Breast epithelium (tissue), 4 donors: ENCODE measurements around the gene DHRS1. TPM values are rescaled to one million over a fixed set of nuclear protein-coding genes. Genes with fewer than 3 reads are reported as not detected.

Experiments
- DNase-seq, 2 donors: peaks; one replicate each; pipeline ENCODE4 v3.0.0-alpha.2; 2019; ENCODE audit warnings: low spot score in 2 of 2
- H3K27ac ChIP-seq, 2 donors: fragments of 200-600 bp; sonication (generic) in 1 of 2; one replicate each; pipeline ENCODE4 v1.5.1; 2016 to 2019; ENCODE audit warnings: mild to moderate bottlenecking in 1 of 2
- H3K27me3 ChIP-seq, 2 donors: fragments of 200-600 bp; sonication (generic) in 1 of 2; one replicate each; pipeline versions ENCODE4 v1.5.1 to v1.6.0; 2017 to 2019; ENCODE audit warnings: control low read depth in 1 of 2, mild to moderate bottlenecking in 1 of 2
- H3K36me3 ChIP-seq: fragments of 200-600 bp; one replicate; pipeline ENCODE4 v1.5.1; 2019
- H3K4me1 ChIP-seq, 2 donors: fragments of 200-600 bp; sonication (generic); one replicate each; pipeline ENCODE4 v1.5.1; 2016 to 2019; ENCODE audit warnings: control low read depth in 1 of 2
- H3K4me3 ChIP-seq, 3 donors: fragments of 200-600 bp; sonication (generic); 1 replicate in 2 of 3; 2 replicates in 1 of 3; pipeline ENCODE4 v1.5.1; 2016 to 2019; ENCODE audit warnings: mild to moderate bottlenecking in 3 of 3, moderate library complexity in 2 of 3
- H3K9me3 ChIP-seq, 2 donors: fragments of 200-600 bp; sonication (generic) in 1 of 2; one replicate each; pipeline ENCODE4 v1.5.1; 2016 to 2019; ENCODE audit warnings: control low read depth in 1 of 2
- POLR2A ChIP-seq: fragments of 450-650 bp; IDR thresholded peaks from one replicate; pipeline ENCODE4 v1.6.1; 2016; ENCODE audit warnings: antibody characterized with exemption, mild to moderate bottlenecking, moderate library complexity
- POLR2AphosphoS5 ChIP-seq, 3 donors: sonication (generic); formaldehyde crosslinking; IDR thresholded peaks; one replicate each; pipeline ENCODE4 v1.6.1; 2017; ENCODE audit warnings: antibody characterized with exemption in 3 of 3
- intact Hi-C: fragments of 100-400 bp; cut with DNase I; formaldehyde crosslinking; loops from one replicate; pipeline ENCODE4 v1.15.1; 2023; ENCODE audit warnings: low total_unique reads
- total RNA-seq, 3 donors: library from RNA; depleted of rRNA; stranded (reverse); fragments of >200 nt; gene quantifications; one replicate each; pipeline ENCODE4 v1.1.0, GENCODE V29; 2016
- TF ChIP-seq, protein P1 (sequence below), 3 donors: fragments of 450-650 bp; IDR thresholded peaks; one replicate each; pipeline ENCODE4 v1.5.1; 2016 to 2017; ENCODE audit warnings: antibody characterized with exemption in 3 of 3, mild to moderate bottlenecking in 3 of 3, moderate library complexity in 3 of 3

Gene DHRS1
- total RNA-seq, 3 donors from 2014 or later = 21.9 to 45.7 (median 32.1) TPM

- TF ChIP-seq, protein P1, sequence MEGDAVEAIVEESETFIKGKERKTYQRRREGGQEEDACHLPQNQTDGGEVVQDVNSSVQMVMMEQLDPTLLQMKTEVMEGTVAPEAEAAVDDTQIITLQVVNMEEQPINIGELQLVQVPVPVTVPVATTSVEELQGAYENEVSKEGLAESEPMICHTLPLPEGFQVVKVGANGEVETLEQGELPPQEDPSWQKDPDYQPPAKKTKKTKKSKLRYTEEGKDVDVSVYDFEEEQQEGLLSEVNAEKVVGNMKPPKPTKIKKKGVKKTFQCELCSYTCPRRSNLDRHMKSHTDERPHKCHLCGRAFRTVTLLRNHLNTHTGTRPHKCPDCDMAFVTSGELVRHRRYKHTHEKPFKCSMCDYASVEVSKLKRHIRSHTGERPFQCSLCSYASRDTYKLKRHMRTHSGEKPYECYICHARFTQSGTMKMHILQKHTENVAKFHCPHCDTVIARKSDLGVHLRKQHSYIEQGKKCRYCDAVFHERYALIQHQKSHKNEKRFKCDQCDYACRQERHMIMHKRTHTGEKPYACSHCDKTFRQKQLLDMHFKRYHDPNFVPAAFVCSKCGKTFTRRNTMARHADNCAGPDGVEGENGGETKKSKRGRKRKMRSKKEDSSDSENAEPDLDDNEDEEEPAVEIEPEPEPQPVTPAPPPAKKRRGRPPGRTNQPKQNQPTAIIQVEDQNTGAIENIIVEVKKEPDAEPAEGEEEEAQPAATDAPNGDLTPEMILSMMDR (IDR thresholded peaks at IDR 0.05) = peak in 1 of 3 donors; percentile 9
- no peak for TF ChIP-seq POLR2A
- no peak for TF ChIP-seq POLR2AphosphoS5 (IDR thresholded peaks at IDR 0.05)
- Histone ChIP-seq H3K36me3 (no peaks in the 10 kb centered on the region), H3K27ac (peak overlapping the region; percentile 90 to 91), H3K4me3 (peak overlapping the region; percentile 55 to 77 (median 61)), H3K9me3 (no peaks in the 10 kb centered on the region), H3K4me1 (peaks cover 14 to 19% of the 10 kb centered on the region in 2 donors), H3K27me3 (no peaks in the 10 kb centered on the region)
- peak in 1 of 2 donors; percentile 56 for DNase-seq
- intact Hi-C loops = no loop called here
These were observed 12.4 kb upstream of the DHRS1 start for GRCh38 chr14:24311837-24312615.

- TF ChIP-seq, protein P1 (IDR thresholded peaks at IDR 0.05) = peak in 2 of 3 donors; percentile 39 to 55
- TF ChIP-seq POLR2A = no peak
- TF ChIP-seq POLR2AphosphoS5 (IDR thresholded peaks at IDR 0.05) = peak; percentile 23 to 53 (median 37)
- peak; percentile 64 to 74 for DNase-seq
- Histone ChIP-seq H3K27me3 (no peaks in the 10 kb centered on the region), H3K27ac (peak within 1 kb of the TSS; percentile 90 to 91), H3K36me3 (no peaks in the 10 kb centered on the region), H3K4me3 (peak within 1 kb of the TSS; percentile 55 to 77 (median 61)), H3K9me3 (no peaks in the 10 kb centered on the region), H3K4me1 (peaks cover 12 to 19% of the 10 kb centered on the region in 2 donors)
- intact Hi-C loops = no loop called here
These were observed 11.3 kb upstream of the DHRS1 start, which contains the start of gene LTB4R for GRCh38 chr14:24310646-24311604. Gene LTB4R (plus strand): TSS chr14:24311502. CDS start chr14:24315652, 4,150 bp downstream.

GRCh38 chr14:24310265-24310645 lies 10.7 kb upstream of the DHRS1 start:
- Histone ChIP-seq H3K27me3 (no peaks in the 10 kb centered on the region), H3K9me3 (no peaks in the 10 kb centered on the region), H3K4me3 (peak overlapping the region; percentile 55 to 77 (median 61)), H3K36me3 (no peaks in the 10 kb centered on the region), H3K4me1 (peaks cover 12 to 19% of the 10 kb centered on the region in 2 donors), H3K27ac (peak overlapping the region; percentile 90 to 91)
- TF ChIP-seq POLR2AphosphoS5 (IDR thresholded peaks at IDR 0.05) = no peak
- TF ChIP-seq, protein P1 (IDR thresholded peaks at IDR 0.05) = no peak
- TF ChIP-seq POLR2A = no peak
- no peak for DNase-seq
- intact Hi-C loops = no loop called here

DNA sequence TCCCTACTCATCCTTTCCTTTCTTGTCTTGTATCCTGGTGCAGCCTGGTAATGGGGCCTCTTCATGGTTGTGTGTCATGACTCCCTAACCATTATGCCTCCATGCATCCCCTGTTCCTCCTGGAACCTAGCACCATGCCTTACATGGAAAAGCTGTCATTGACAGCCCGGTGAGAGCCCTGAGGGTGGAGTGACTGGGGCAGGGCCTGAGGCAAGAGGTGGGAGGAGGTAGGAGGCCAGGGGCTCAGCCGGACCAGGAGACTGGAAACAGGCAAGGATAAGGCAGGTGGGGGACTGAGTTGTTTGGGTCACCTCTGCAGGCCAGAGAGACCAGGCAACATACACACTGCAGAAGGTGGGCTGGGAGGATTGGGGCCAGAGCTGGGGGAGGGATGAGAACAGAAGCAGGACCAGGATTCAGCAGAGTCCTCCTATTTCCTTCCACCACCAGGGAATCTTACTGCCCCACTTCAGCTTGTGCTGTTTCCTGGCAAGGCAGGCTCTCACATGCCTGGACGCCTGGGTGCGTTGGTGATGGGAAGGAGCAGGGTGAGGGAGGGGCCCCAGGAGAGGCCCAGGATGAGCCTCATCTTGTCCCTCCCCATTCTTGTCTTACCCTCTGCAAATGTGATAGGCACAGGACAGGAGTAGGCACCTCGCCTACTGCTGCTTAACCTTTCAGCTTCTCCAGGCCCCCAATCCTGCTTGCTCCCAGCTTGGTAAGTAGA lies 10.1 kb upstream of the DHRS1 start, which contains the start of gene LTB4R2:
Gene LTB4R2, plus strand, starts transcription at position 603 of the 727 bp plus-strand sequence. CDS start 525 bp downstream, outside the sequence.
- H3K9me3 ChIP-seq = no peaks in the 10 kb centered on the region
- H3K27me3 ChIP-seq = no peaks in the 10 kb centered on the region
- peaks cover 2% of the 10 kb centered on the region for H3K36me3 ChIP-seq
- peak within 1 kb of the TSS; percentile 90 to 91 for H3K27ac ChIP-seq
- H3K4me3 ChIP-seq = peak within 1 kb of the TSS; percentile 55 to 77 (median 61)
- TF ChIP-seq, protein P1 (IDR thresholded peaks at IDR 0.05) = no peak
- TF ChIP-seq POLR2A (no peak), POLR2AphosphoS5 (IDR thresholded peaks at IDR 0.05) (no peak)
- no peak for DNase-seq
- intact Hi-C loops = loop anchor here (10.0 kb wide), 1 partner anchor 65 kb away; the partner anchor contains the start of gene TINF2
- peaks cover 12 to 19% of the 10 kb centered on the region in 2 donors for H3K4me1 ChIP-seq
